Karpas-422 (cell line): ENCODE measurements around the gene USH2A. TPM values are rescaled to one million over a fixed set of nuclear protein-coding genes. Genes with fewer than 3 reads are reported as not detected.

ENCODE experiments used
- DNase-seq: peaks from one replicate; pipeline ENCODE4 v3.0.0-alpha.2; 2015
- H2AFZ ChIP-seq: fragments of 200-600 bp; sonication (generic); 2 replicates; pipeline ENCODE4 v1.6.1; 2014; ENCODE audit warnings: antibody characterized with exemption, low read length, mixed read lengths
- H3K27ac ChIP-seq: fragments of 200-600 bp; sonication (generic); 2 replicates; pipeline ENCODE4 v1.5.1; 2014; ENCODE audit warnings: mild to moderate bottlenecking, low read length, moderate library complexity
- H3K27me3 ChIP-seq: fragments of 200-600 bp; sonication (generic); 2 replicates; pipeline ENCODE4 v1.6.1; 2014; ENCODE audit warnings: low read length, mixed read lengths
- H3K36me3 ChIP-seq: fragments of 200-600 bp; sonication (generic); 2 replicates; pipeline ENCODE4 v1.6.1; 2014; ENCODE audit warnings: low read length, mixed read lengths; ENCODE audit not compliant: insufficient read depth
- H3K4me1 ChIP-seq: fragments of 200-600 bp; sonication (generic); 2 replicates; pipeline ENCODE4 v1.6.1; 2014; ENCODE audit warnings: mild to moderate bottlenecking, low read length, mixed read lengths
- H3K4me2 ChIP-seq: fragments of 200-600 bp; sonication (generic); 2 replicates; pipeline ENCODE4 v1.6.1; 2014; ENCODE audit warnings: low read length, low read depth, mild to moderate bottlenecking; ENCODE audit not compliant: poor library complexity, severe bottlenecking
- H3K4me3 ChIP-seq: fragments of 200-600 bp; sonication (generic); 2 replicates; pipeline ENCODE4 v1.5.1; 2014; ENCODE audit warnings: mild to moderate bottlenecking, antibody characterized with exemption, low read length, mixed read lengths
- H3K79me2 ChIP-seq: fragments of 200-600 bp; sonication (generic); 2 replicates; pipeline ENCODE4 v1.6.1; 2014; ENCODE audit warnings: mild to moderate bottlenecking, low read length, mixed read lengths
- H3K9ac ChIP-seq: fragments of 200-600 bp; sonication (generic); 2 replicates; pipeline ENCODE4 v1.6.0; 2014; ENCODE audit warnings: low read length
- H3K9me2 ChIP-seq: fragments of 200-600 bp; sonication (generic), shearing (Covaris generic); replicated peaks from 2 replicates; pipeline ENCODE4 v1.6.0; 2014; ENCODE audit warnings: mild to moderate bottlenecking, low read length, moderate library complexity; ENCODE audit not compliant: insufficient read depth
- H3K9me3 ChIP-seq: fragments of 300-700, 200-600 bp; sonication (generic); 2 replicates; pipeline ENCODE4 v1.6.1; 2014; ENCODE audit warnings: low read length, mixed read lengths
- H4K20me1 ChIP-seq: fragments of 200-600 bp; sonication (generic); 2 replicates; pipeline ENCODE4 v1.6.1; 2014; ENCODE audit warnings: mild to moderate bottlenecking, antibody characterized with exemption, low read length, low read depth; ENCODE audit not compliant: insufficient read depth
- total RNA-seq: library from RNA; depleted of rRNA; stranded (reverse); fragments of >200 nt; shearing (Covaris generic); gene quantifications from 2 replicates; pipeline ENCODE4 v1.2.3, GENCODE V29; 2014; ENCODE audit warnings: low replicate concordance

Gene USH2A
- total RNA-seq, 1 experiment from 2014 or later: not detected

DNA sequence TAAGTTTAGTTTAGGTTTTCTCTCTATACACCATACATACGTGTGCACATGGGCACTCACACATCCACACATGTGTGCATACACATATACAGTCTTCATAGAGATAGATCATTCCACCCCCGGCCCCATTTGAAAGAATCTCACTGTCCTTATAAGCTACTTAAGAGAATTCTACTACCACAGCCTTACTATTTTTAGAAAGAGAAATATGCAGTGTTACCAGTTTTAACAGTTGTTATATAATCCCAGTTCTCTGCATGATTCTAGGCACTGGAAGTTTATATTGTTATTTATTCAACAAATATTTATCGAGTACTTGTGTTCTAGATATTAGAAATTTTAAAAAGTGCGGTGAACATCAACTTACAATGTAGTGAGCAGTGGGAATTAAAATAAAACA, 814.6 kb downstream of the USH2A start:
- Histone ChIP-seq H3K4me1 (no peaks in the 10 kb centered on the region), H3K4me3 (no peak overlapping the region), H3K36me3 (no peaks in the 10 kb centered on the region), H4K20me1 (no peaks in the 10 kb centered on the region), H3K27me3 (no peaks in the 10 kb centered on the region), H3K4me2 (no peak overlapping the region), H3K79me2 (no peaks in the 10 kb centered on the region), H3K27ac (no peak overlapping the region), H3K9ac (no peak overlapping the region), H3K9me3 (no peaks in the 10 kb centered on the region), H2AFZ (no peak overlapping the region), H3K9me2 (no peaks in the 10 kb centered on the region)
- DNase-seq: no peak

DNA sequence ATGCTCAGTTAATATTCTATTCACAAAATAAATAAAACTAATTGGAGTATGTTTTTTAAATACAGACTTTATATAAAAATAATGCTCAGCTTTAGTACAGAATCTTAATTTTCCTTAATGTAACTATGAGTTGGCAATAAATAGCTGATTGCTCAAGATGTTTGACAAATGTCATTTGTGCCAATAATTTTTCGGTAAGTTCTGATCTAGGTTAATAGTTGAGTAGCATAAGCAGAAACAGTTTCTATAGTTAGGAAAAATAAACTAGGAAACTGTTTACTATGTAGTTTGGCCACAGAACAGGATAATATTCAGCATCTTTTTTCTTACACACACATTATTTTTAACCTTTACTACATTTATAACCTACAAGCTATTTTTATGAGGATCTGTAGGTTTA, 815.8 kb downstream of the USH2A start:
- Histone ChIP-seq H3K27ac (no peak overlapping the region), H3K79me2 (no peaks in the 10 kb centered on the region), H3K27me3 (no peaks in the 10 kb centered on the region), H3K4me1 (no peaks in the 10 kb centered on the region), H3K9me2 (no peaks in the 10 kb centered on the region), H3K9me3 (no peaks in the 10 kb centered on the region), H3K9ac (no peak overlapping the region), H4K20me1 (no peaks in the 10 kb centered on the region), H3K4me2 (no peak overlapping the region), H2AFZ (no peak overlapping the region), H3K36me3 (no peaks in the 10 kb centered on the region), H3K4me3 (no peak overlapping the region)
- DNase-seq: no peak

DNA sequence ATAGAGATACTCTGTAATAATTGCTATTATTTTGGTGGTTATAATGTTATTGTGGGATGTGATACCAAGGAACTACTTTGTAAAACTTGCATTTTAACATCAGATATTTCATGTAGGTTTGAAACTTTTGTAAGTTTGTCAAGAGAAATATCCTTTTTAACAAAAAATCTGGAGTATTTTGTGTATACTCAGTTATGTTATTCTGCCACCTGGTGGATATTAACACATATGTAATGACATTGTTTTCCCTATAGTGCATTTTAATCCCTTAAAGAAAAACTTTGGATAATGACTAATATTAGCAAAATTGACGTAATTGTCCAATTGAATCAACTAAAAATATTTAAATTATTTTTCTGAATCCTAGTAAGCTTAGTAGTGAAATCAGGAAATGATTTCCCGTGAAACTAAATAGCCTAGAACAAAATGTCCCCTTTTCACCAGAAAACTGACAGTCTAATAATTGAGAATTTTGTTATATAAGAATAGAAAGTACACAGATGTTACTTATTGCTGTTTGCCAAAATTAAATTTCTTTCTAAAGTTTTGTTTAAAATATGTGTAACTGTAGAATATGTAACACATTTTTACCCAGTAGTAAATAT, 816.6 kb downstream of the USH2A start:
- Histone ChIP-seq H3K27ac (no peak overlapping the region), H3K36me3 (no peaks in the 10 kb centered on the region), H3K27me3 (no peaks in the 10 kb centered on the region), H3K9me3 (no peaks in the 10 kb centered on the region), H3K4me2 (no peak overlapping the region), H3K4me1 (no peaks in the 10 kb centered on the region), H4K20me1 (no peaks in the 10 kb centered on the region), H3K4me3 (no peak overlapping the region), H3K9ac (no peak overlapping the region), H3K79me2 (no peaks in the 10 kb centered on the region), H3K9me2 (no peaks in the 10 kb centered on the region), H2AFZ (no peak overlapping the region)
- peak; percentile 47 for DNase-seq

DNA sequence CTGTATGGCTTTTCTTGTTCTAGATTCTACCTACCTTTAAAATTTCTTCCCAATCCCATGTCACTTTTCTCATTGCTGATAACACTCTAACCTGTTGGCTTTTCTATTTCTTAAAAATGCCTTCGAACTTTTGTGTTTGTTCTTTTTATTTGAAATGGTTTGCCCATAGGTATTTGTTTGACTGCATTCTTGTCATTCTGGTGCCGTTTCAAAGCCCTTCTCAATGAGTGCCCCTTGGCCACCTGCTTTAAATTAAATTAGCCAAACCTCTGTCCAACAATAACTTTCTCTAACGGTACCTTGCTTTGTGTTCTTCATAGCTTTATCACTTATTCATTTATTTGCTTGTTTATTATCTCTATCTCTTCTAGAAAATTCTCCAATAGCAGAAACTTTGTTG, 817.2 kb downstream of the USH2A start:
- no peaks in the 10 kb centered on the region for H3K27me3 ChIP-seq
- no peaks in the 10 kb centered on the region for H3K9me2 ChIP-seq
- no peak overlapping the region for H3K9ac ChIP-seq
- no peak overlapping the region for H3K4me2 ChIP-seq
- no peaks in the 10 kb centered on the region for H3K4me1 ChIP-seq
- no peaks in the 10 kb centered on the region for H4K20me1 ChIP-seq
- DNase-seq: no peak
- no peak overlapping the region for H2AFZ ChIP-seq
- no peaks in the 10 kb centered on the region for H3K9me3 ChIP-seq
- H3K27ac ChIP-seq: no peak overlapping the region
- no peaks in the 10 kb centered on the region for H3K79me2 ChIP-seq
- H3K36me3 ChIP-seq: no peaks in the 10 kb centered on the region
- H3K4me3 ChIP-seq: no peak overlapping the region

DNA sequence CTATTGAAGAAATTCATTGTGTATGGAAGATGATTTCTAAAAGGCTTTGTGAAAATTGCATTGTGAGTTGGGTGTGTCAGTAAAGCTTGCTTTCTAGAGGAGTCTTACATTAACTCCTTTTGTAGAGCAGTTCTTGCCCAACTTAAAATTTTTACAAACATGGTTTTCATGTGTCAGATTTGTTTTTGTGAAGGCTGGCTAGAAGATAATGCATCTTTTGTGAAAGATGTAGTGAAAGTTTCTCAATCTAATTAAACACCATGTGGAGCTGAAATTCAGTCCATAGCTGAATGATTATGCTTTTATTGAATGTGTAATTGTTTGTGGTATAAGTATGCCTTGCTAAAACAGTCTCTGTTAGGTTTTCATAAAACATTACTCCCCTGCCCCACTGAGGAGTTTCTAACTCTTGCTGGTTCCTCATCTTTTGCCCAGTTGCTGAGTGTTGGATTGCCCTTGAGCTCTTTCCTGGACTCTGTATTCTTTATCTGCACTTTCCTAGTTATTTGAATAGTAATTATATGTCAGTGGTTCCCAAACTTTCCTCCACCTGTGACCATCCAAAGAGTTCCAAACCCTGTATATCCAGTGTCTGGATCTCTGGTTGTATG, 818.1 kb downstream of the USH2A start:
- no peaks in the 10 kb centered on the region for H3K4me1 ChIP-seq
- no peaks in the 10 kb centered on the region for H3K36me3 ChIP-seq
- no peak for DNase-seq
- no peaks in the 10 kb centered on the region for H3K79me2 ChIP-seq
- H2AFZ ChIP-seq: no peak overlapping the region
- H4K20me1 ChIP-seq: no peaks in the 10 kb centered on the region
- H3K27ac ChIP-seq: no peak overlapping the region
- no peak overlapping the region for H3K4me2 ChIP-seq
- no peak overlapping the region for H3K4me3 ChIP-seq
- no peak overlapping the region for H3K9ac ChIP-seq
- H3K9me2 ChIP-seq: no peaks in the 10 kb centered on the region
- H3K9me3 ChIP-seq: no peaks in the 10 kb centered on the region
- no peaks in the 10 kb centered on the region for H3K27me3 ChIP-seq

DNA sequence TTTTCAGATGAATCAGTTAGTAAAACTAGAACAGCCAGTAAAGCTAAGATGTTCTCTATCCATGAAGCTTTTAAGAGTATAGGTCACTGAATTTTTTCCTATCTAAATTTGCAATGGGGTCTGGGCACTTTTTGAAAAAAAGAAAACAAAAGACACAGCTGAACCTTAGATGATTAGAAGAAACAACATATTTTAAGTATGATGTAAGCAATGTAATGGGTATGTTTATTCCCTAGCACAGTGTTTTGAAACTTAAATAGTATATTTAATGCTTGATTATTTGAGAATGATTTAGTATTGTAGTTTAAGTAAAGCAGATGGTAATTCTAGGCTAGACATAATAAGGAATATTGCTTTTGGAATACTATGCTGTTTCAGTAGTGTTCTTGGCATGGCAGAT, 819.9 kb downstream of the USH2A start:
- H3K79me2 ChIP-seq: no peaks in the 10 kb centered on the region
- H3K4me1 ChIP-seq: no peaks in the 10 kb centered on the region
- no peak overlapping the region for H3K4me3 ChIP-seq
- DNase-seq: no peak
- no peak overlapping the region for H3K4me2 ChIP-seq
- H3K27ac ChIP-seq: no peak overlapping the region
- H3K36me3 ChIP-seq: no peaks in the 10 kb centered on the region
- no peaks in the 10 kb centered on the region for H4K20me1 ChIP-seq
- no peaks in the 10 kb centered on the region for H3K9me3 ChIP-seq
- no peaks in the 10 kb centered on the region for H3K27me3 ChIP-seq
- H3K9me2 ChIP-seq: no peaks in the 10 kb centered on the region
- H3K9ac ChIP-seq: no peak overlapping the region
- H2AFZ ChIP-seq: no peak overlapping the region

DNA sequence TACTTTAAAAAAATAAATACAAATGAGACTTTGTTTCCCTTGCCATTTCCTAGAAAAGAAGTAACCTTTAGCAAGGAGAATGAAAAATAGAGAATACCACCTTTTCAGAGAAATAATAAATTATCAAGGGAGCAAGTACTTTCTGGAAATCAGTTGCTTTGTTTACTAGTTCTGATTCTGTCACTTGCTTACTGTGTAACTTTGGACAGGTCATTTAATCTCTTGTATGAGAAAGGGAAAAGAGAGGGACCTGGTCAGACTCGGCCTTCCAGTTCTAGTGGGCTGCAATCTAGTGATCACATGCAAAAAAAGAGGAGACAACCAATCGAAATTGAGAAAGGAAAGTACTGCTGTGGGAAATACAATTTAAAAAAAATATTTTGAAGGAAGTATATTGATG, 822.0 kb downstream of the USH2A start:
- H3K9ac ChIP-seq: no peak overlapping the region
- no peaks in the 10 kb centered on the region for H4K20me1 ChIP-seq
- no peaks in the 10 kb centered on the region for H3K4me1 ChIP-seq
- no peaks in the 10 kb centered on the region for H3K79me2 ChIP-seq
- no peaks in the 10 kb centered on the region for H3K27me3 ChIP-seq
- H3K4me3 ChIP-seq: no peak overlapping the region
- DNase-seq: no peak
- no peak overlapping the region for H3K27ac ChIP-seq
- H3K9me2 ChIP-seq: no peaks in the 10 kb centered on the region
- no peaks in the 10 kb centered on the region for H3K9me3 ChIP-seq
- H3K36me3 ChIP-seq: no peaks in the 10 kb centered on the region
- no peak overlapping the region for H2AFZ ChIP-seq
- H3K4me2 ChIP-seq: no peak overlapping the region

DNA sequence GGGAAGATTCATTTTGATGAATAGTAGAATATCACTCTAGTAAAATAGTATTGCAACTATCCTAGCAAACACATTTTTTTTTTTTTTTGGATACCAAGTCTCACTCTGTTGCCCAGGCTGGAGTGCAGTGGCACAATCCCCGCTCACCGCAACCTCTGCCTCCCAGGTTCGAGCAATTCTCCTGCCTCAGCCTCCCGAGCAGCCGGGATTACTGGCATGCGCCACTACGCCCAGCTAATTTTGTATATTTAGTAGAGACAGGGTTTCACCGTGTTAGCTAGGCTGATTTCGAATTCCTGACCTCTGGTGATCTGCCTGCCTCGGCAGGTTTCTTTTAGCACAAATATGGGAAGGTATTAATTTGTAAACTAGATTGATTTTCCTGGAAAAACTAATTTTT, 822.4 kb downstream of the USH2A start:
- H3K4me3 ChIP-seq: no peak overlapping the region
- DNase-seq: no peak
- no peaks in the 10 kb centered on the region for H3K79me2 ChIP-seq
- no peak overlapping the region for H2AFZ ChIP-seq
- no peak overlapping the region for H3K4me2 ChIP-seq
- H3K9me3 ChIP-seq: no peaks in the 10 kb centered on the region
- H3K4me1 ChIP-seq: no peaks in the 10 kb centered on the region
- H3K9ac ChIP-seq: no peak overlapping the region
- H3K27me3 ChIP-seq: no peaks in the 10 kb centered on the region
- no peaks in the 10 kb centered on the region for H3K36me3 ChIP-seq
- H3K27ac ChIP-seq: no peak overlapping the region
- H3K9me2 ChIP-seq: no peaks in the 10 kb centered on the region
- no peaks in the 10 kb centered on the region for H4K20me1 ChIP-seq
